Measurements from ENCODE around the gene ZDHHC24.

DNA sequence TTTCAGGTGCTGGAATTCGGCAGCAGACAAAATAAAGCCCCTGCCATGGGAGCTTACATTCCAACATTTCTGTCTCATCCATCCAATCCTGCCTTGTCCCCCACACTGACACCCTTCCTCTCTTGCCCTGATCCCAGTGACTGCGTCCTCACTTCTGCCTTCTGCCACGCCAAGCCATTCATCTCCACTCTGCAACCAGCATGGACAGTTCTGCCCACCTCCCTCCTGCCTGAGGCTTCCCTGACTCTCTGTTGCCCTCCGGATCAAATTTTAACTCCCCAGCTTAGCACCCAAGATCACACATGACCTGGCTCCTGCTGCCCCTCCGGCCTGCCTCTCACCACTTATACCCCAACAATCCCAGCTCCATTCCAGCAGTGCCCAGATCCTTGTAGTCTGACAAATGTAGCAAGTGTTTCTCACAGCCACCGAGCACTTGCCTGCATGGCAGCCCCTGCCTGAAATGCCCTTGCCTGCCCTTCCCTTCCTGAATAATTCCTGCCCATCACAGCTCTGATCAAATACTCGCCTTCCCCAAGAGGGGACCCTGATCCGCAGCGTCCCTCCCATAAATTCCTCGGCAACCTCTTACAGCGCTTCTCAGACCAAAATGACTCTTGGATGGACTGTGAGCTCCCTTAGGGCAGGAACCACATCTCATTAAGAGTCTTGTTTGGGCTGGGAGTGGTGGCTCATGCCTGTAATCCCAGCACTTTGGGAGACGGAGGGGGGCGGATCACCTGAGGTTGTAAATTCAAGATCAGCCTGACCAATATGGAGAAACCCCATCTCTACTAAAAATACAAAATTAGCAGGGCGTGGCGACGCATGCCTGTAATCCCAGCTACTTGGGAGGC is 3.2 kb upstream of the ZDHHC24 start:
- TF ChIP-seq CTCF (IDR thresholded peaks at IDR 0.05; ENCODE audit: low read depth, low read length) (no peak), POLR2A (IDR thresholded peaks at IDR 0.05; ENCODE audit: extremely low read depth, insufficient read length) (no peak), MYC (IDR thresholded peaks at IDR 0.05; ENCODE audit: low read depth, low read length) (no peak)
- TF ChIP-seq, protein P1, sequence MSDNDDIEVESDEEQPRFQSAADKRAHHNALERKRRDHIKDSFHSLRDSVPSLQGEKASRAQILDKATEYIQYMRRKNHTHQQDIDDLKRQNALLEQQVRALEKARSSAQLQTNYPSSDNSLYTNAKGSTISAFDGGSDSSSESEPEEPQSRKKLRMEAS (IDR thresholded peaks at IDR 0.05; ENCODE audit: low read depth, low read length) = no peak

Measured in NB4 (cell line).